NCI-H146 treated with DMSO at 0.1 percent for 48 hours (cell line): ENCODE results near the gene PAX5.

ENCODE experiments used
- DNase-seq: peaks from one replicate; lab custom pipeline; 2025; ENCODE audit not compliant: unreplicated experiment; lab: John Stamatoyannopoulos, UW

PAX5 gene

DNA sequence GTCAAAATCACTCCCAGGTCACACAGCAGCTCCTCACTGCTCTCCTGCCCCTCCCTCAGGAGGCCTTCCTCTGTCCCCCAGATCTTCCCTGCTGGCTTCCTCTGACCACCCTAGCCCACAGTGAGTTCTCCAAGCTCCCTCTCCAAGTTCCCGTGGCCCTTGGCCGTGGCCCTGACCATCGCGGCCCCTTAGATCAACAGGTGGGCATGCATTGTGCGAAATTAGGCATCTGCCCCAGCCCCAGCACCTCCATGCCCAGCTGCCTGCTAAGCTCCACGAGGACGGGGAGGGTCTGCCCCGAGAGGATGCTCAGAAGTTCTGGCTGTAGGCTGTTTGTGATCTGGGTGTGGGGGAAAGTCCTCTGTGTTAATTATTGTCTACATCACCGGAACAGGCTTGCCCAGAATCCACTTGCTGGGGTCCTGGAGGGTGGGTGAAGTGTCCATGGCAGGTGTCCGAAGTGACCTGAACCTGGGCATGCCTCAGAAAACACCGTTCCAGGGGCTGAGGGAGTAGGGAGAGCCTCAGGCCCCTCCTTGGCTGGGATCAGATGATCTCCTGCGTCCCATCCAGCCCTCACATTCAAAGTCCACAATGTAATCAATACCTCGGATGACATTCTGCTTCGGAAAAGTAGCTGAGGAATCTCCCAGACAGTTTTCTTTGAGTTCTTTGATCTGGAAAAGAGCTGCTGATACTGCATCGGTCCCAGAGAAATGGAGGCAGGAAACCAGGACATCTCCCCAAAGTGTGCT, 194.8 kb downstream of the PAX5 start:
- DNase-seq: no peak

DNA sequence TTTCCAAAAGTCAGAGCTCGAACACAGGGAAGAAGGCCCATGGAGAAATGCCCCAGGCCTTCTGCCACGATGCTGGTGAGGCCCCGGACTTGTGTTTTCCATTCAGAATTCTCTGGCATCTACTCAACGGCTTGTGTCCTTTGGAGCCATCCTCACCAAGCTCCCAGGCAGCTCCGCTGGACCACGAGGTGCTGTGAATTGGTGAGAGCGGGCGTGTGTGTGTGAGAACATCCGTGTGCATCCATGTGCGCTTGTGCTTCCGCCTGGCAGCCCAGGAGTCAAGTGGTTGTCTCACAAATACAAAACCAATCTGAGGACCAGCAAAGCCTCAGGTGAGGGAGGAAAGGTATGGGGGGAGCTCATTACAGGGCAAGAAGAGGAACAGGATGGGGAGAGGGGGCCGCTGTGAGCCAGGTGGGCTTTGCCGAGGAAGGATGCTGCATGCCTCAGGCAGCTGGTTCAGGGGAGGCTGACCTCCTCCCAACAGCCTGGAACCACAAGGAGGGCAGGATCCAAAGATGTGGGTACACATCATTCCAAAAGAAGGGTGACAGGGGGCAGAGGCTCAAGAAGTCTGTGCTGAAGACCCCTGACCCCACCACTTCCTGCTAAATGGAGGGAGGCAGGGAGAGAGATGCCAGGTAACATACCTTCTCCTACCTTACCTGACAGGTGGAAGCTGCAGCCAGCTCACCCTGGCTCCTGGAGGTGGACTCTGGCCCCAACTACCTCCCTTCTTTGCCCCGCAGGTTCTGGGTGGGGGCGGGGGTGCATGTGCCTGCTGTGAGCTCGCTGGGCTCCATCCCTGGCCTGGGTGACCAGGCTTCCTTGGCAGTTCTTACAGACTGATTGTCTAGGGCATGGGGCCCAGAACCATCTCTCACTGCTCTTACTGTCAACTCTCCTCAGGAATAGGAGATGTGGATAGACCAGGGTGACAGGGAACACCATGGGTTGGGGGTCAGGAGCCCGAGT, 196.3 kb downstream of the PAX5 start:
- no peak for DNase-seq

DNA sequence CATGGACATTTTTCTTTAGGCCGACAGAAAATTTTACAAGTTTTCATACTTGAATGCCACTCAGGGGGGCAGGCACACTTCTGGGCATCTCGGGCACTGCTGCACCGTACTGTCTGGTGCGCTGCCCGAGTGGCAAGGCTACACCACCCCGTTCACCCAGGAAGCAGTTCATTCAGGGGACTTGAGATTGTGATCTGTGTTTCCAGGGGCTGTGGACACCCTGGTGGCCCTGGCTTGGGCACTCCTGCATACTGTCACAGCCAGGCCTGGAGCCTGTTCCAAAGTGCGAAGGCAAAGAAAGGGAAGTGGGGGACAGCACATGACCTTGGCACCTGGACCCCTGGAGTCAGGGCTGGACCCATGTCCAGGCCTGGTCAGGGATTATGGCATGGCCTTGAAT, 197.6 kb downstream of the PAX5 start:
- no peak for DNase-seq

DNA sequence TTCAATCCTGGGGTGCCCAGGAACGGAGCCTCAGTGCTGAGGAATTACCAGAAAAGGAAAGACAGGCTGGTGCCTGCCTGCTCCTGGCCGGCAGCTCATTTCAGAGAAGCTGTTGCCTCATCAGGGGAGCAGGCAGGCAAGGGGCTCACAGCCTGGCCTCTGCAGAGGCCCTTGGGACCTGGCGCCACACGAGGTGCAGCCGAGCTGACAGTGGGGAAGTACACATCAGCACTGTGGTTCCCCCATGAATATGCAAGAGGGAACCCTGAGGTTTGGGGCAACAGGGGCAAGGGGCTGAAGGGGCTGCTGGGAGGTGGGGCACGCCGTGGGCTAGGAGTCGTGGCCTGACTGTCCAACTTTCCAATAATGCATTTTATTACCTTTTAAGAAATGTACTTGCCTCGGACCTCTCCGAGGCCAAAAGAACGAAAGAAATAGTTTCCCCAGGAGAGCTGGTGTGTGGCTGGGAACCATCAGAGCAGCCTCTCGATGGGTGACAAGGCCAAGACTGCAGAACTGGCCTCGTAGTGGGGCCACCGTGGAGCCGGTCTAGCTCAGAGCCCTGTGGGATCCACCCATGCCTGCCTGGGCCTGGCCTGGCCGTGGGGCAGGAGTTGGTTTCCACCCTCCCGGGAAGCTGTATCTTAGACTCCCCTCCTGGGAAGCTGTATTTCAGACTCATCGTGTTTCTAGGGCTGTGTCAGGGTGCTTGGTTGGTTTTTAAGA, 198.6 kb downstream of the PAX5 start:
- no peak for DNase-seq

DNA sequence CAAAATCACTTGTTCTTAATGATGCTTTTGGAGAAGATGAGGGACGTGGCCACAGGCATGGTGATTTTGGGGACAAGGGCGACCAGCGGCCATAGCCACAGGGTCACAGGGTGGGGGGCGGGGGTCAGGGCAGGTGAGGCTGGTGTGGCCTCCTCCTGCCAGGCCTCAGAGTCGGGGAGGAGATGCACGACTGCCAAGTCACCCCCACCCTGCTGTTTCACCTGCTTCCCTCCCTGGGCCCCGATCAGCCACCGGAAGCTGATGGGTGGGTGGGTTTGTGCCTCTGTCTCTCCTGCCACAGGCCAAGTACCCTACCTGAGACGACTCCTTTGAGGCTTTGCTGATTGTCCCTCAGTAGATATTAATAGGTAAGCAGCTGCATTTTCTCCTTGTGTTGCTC, 199.3 kb downstream of the PAX5 start:
- no peak for DNase-seq

DNA sequence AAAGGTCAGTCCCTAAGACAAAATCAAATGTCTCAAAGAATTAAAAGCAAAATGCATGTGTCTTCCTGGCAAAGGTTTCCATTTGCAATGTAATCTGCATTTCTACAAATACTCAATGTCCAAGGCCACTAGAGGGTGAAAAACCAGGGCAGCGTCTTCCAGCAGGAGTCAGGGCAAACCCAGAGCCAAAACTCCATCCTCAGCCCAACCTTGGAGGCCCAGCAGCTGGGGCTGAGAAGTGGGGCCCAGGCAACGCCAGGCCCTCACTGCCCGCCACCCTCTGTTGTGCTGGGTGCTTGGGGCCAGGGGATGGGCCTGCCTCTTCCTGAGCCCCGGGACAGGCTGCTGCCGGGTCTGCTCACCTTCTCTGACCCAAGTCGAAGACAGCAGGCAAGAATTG, 200.1 kb downstream of the PAX5 start:
- no peak for DNase-seq

DNA sequence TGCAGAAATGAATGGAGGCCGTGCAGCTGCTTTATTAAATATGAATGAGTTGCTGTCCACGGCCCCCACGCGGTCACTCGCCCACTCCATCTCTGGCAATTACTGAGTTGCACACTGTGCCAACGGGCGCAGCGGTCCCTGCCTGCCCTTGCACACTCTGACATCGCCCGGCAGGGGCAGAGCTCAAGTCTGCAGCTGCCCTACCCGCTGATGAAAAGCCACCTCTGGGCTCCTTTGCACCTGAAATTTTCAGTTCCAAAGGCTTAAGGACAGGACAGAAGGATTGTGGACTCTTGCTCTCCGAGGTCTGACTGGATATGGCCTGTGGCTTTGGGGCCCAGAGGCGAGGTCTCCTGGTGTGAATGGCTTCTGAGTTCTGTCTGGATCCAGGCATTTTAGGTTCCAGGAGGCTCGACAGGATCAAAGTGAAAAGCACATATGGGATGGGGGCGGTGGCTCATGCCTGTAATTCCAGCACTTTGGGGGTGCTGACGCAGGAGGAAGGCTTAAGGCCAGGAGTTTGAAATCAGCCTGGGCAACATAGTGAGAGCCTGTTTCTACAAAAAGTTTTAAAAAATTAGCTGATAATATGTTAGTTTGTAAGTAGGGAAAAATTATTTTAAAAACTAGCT, 201.8 kb downstream of the PAX5 start:
- no peak for DNase-seq

DNA sequence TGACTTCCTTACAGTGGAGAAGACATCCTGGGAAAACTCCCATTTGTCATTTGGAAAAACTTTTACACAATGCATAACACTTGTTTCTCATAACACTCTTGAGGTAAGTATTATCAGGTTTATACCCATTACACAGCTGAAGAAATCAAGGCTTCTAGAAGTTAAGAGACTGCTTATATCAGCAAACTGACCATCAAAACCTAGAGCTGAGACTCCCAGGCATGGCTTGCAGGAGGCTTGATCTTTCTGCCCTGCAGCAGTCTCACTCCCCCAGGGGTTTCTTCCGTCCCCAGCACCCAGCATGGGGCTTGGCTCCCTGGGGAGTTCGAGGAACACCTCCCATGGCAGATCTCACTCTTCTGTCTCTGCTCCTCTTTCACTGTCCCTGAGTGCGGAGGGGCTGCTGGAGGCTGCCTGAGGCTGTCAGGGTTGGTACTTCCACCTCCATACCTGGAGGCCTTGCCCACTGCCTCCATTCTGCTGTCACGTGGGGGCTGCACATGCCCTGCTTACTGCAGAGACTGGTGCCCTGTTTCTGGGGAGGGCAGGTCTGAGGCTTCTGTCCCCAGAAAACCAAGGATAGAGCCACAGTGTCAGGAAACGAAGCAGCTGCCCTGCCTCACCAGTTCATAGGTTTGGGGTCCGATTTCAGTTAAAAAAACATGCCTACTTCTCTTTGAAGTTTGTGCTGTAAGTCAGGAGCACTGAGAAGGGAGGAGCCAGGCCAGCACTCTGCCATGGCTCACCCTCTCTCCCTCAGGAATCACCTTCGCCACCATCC, 202.5 kb downstream of the PAX5 start:
- no peak for DNase-seq

DNA sequence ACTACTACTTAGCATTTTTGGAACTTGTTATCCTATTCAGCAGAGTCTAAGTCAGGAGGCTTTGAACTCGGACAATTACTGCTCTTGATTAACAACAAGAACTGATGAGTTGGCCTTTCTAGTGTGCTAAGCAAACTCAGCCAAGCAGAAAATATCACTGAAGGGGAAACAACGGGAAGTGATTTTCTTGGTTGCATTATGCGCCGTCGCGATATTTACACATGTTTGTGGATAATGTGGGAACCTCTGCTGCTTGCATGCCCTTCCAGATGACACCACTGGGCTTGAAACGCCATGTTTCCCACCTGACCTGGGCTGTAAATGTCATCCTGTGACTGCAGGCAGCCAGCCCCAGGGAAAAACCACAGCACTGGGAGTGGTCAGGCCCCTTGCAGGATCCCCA, 205.5 kb downstream of the PAX5 start:
- no peak for DNase-seq

DNA sequence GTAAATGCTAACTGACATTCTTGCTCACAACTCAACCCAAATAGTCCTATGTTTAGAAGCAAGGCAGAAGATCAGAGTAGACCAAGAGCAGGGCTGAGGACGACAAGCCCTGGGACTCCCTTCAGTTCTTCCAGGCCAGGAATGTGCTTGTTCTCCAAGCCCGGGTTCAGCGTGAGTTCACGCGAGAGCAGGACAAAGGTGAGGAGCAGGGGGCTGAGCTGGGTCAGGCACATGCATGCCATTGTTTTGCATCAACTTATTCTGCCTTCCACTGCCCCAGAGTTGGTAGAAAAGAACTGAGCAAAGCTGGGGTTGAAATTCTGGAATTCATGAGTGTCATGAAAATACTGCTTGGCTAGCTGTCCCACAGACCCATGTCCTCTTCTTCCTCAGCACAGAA, 206.5 kb downstream of the PAX5 start:
- no peak for DNase-seq

DNA sequence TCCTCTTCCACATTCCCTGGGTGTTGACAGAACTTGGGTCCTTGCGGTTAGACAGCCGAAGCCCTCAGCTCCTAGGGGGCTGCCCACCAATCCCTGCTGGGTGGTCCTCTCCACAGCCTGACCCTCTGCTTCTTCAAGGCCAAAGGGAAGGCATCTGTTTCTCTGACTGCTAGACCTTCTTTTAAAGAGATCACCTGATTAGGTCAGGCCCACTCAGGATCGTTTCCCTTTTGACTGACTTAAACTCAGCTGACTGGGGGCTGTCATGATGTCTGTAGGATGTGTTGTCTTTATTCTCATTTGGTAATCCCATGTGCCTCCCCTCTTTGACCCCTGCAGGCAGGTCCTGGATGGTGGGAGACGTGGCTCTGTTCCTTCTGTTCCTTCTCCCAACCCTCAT, 207.5 kb downstream of the PAX5 start:
- DNase-seq: no peak

DNA sequence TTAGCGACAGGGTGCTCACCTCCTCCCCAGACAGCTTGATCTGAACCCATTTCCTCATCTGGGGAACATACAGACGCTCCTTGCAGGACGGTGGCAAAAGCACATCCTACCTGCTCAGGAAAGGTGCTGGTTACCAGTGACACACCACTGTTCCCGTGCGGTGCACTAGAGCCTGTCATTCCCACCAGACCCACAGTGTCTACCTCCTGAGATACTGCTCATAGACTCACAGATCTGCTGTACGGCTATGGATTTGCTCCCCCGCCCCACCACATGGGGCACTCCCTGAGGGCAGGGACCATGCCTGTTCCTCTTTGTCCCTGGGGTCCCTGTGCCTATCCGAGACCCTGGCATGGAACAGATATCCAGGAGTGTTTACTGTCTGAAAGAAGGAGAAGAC, 208.9 kb downstream of the PAX5 start:
- DNase-seq: no peak

DNA sequence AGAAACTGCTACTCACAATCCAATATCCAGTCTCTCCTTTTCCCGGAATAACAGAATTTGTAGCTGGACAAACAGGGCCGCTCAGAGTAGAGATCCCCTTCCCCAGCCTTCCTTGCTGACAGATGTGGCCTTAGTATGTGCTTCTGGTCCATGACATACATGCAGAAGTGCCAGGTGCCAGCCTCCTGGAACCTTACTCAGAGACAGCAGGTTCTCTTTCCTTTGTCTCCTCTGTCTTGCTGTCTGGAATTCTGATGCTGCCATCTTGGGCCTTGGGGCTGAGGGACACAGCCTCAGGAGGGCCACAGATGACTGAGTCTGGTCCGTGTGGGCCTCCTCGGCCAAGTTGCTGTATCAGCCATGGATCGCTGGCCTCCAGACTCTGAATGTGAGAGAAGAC, 210.1 kb downstream of the PAX5 start:
- DNase-seq: no peak

DNA sequence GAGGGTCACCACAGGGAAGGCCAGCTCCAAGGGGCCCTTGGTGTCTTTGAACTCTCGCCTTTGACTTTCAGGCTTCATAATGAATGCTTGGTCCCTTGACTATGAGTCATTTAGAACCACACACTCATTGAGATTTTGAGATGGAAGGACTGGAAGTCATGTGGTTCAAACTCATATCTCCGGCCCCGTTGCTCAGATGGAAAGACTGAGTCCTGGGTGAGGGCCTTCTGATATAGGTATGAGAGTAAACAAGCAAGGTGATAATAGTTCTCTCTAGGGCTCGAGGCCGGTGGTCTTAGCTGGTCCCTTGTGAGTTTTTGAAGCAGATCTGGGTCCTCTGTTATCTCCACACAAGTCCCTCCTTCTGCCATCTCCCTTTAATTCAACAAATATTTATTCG, 210.6 kb downstream of the PAX5 start:
- no peak for DNase-seq

DNA sequence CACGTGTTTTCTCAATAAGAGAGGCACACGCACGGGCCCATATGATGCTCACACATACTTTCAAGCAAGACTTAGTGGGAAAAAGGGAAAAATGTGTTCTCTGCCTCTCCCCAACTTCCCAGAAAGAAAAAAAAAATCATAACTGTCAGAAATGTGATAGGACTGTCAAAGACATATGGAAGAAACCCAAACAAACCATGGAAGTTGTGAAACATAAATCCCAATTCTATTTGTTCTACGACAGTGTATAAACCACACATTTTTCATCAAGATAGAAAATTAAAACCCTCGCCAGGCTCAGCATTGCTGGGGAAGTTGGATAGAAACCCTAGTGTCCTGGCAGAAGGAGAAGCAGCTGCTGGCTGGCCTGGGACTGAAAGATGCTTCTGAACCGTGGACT, 211.9 kb downstream of the PAX5 start:
- DNase-seq: no peak

DNA sequence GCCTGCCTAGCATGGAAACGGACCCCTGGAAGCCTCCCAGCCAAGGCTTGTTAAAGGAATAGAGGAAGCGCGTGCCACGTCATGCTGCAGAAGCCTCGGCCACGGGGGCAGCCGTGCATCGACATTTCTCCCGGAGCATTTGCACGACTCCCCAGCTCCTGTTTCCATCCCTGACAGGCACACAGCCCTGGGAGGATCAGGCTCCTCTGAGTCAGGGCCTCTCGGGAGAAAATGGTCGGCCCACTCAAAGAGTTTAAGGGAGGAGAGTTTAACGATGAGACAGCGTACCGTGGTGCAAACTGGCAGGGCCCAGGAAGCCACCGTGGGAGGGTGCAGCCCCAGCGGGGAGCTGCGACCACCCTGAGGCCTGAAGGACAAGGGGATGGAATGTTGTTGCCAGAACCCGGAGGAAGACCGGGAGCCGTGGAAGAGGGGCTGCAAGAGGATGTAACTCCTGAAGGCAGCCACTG, 213.6 kb downstream of the PAX5 start:
- no peak for DNase-seq

DNA sequence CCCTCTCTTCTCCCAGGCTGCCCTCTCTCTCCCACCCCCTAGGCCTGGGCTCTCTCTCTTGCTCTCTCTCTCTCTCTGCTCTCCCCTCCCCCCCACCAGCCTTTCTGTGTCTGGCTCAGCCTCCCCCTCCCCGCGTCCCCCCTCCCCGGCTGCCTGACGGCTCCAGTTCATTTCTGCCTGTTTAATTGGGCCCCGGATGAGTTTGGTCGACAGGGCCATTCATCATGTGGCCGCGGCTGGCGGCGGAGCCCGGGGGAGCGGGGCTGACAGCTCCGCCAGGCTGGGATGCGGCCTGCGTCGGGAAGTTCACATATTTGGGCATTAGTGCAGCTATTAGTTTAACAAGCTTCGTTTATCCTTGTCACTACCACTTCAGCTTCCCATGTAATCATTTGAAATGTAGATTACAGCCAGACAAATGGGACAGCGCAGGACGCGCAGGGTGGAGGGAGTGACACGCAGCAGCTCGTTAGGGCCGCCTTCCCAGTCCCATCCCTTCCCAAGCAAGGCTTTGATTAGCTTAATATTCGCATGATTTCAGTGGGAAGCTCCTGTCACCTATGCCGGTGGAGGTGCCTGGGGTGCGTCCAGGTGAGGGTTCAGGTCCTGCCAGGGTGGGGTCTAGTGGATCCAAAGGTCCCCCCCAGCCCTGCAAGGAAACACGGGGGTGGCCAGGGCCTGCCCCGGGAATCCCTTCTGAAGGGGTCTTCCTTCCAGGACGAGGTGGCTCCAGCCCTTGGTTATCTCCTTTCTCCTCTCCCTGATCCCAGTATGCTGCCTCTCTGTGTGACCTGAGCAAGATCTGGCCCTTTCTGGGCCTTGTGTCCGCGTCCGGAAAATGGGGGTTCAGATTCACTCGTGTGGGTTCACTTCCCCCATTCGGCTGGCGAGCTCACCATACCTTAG, 214.8 kb downstream of the PAX5 start:
- no peak for DNase-seq

DNA sequence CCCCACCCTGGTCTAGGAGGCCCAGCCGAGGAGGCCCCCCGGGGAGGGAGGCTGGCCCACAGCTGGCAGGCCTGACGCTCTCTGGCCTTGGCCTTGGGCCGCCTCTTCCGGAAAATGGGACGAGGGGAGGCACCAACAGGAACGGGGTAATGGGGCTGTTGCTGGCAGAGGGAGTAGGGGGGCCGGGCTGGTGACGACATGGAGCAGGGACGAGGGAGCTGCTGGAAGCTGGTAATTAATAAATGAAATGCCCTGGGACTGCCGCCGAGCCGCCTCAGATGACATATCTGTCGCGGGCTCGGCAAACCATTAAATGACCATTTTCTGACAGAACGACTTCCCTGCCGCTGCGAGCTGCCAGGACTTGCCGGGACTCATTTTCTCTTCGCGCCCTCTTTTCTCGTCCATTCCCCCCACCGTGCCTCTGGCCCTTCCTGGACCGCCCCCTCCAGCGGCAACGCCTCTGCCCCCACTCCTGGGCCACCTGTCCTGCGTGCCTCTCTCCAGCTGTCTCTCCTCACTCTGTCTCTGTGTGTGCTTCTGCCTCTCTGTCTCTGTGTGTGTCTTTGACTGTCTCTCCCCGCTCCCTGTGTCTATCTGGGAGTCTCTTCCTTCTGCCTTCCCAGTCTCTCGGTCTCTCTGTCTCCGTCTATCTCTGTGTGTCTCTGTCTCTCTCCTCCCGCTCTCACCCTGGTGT, 215.7 kb downstream of the PAX5 start:
- no peak for DNase-seq
